Choroid plexus epithelial cell (primary cell): ENCODE results near the gene NPM1.

Experiments
- DNase-seq: peaks from one replicate; pipeline ENCODE4 v3.0.0-alpha.2; 2010; ENCODE audit warnings: low read depth
- H3K4me3 ChIP-seq: 2 replicates; pipeline ENCODE4 v1.5.1; 2011; ENCODE audit warnings: low read depth, mild to moderate bottlenecking, control low read depth, low read length, moderate library complexity
- CTCF ChIP-seq: conservative IDR thresholded peaks from 2 replicates; pipeline ENCODE4 v1.5.1; 2011; ENCODE audit warnings: low read depth, mild to moderate bottlenecking, control low read depth, inconsistent platforms, low read length, moderate library complexity

NPM1 gene

GRCh38 chr5:171431251-171431777 is 43.7 kb downstream of the NPM1 start:
- TF ChIP-seq CTCF: no peak
- no peak for DNase-seq
- H3K4me3 ChIP-seq: no peak overlapping the region

GRCh38 chr5:171432076-171432475 is 44.4 kb downstream of the NPM1 start:
- no peak overlapping the region for H3K4me3 ChIP-seq
- TF ChIP-seq CTCF: no peak
- no peak for DNase-seq

GRCh38 chr5:171432583-171433351 is 45.1 kb downstream of the NPM1 start:
- no peak for TF ChIP-seq CTCF
- no peak for DNase-seq

GRCh38 chr5:171433352-171433698 is 45.7 kb downstream of the NPM1 start:
- no peak for TF ChIP-seq CTCF
- no peak overlapping the region for H3K4me3 ChIP-seq
- no peak for DNase-seq

More at GRCh38 chr5:171432583-171433351, 45.1 kb downstream of the NPM1 start:
- no peak overlapping the region for H3K4me3 ChIP-seq

- H3K4me3 ChIP-seq: no peak overlapping the region
- no peak for DNase-seq
- no peak for TF ChIP-seq CTCF
Measured at GRCh38 chr5:171433982-171434676, 46.5 kb downstream of the NPM1 start.

GRCh38 chr5:171434874-171435273 is 47.2 kb downstream of the NPM1 start:
- no peak for TF ChIP-seq CTCF
- H3K4me3 ChIP-seq: no peak overlapping the region
- no peak for DNase-seq
